B cell (primary cell): Measurements from ENCODE around the gene MAPK7.

Experiments used
- CTCF ChIP-seq: fragments of 200-600 bp; IDR thresholded peaks from one replicate; pipeline ENCODE4 v1.8.0; 2022; ENCODE audit warnings: antibody characterized with exemption, mild to moderate bottlenecking
- EZH2 ChIP-seq: IDR thresholded peaks from 2 replicates; pipeline ENCODE4 v1.6.1; 2012; ENCODE audit warnings: borderline replicate concordance, low read depth, mild to moderate bottlenecking, moderate library complexity, low read length; ENCODE audit not compliant: insufficient read depth, poor library complexity, severe bottlenecking

- no peak for TF ChIP-seq CTCF
- TF ChIP-seq EZH2: no peak
These were observed 17.0 kb upstream of the MAPK7 start for GRCh38 chr17:19361326-19361725.
